ENCODE results near the gene SSX5. TPM values are rescaled to one million over a fixed set of nuclear protein-coding genes. Genes with fewer than 3 reads are reported as not detected.
"Not testable (repeated sequence)": the region's sequence is repeated elsewhere in the genome, so short reads cannot be mapped to it uniquely, and the experiment has no call there.

SSX5 gene
- not detected in 2 replicates for total RNA-seq
- polyA plus RNA-seq: not detected in 2 replicates
- polyA plus RNA-seq (2011; cell fraction: cytosol; rRNA removed): not detected in 2 replicates
- polyA plus RNA-seq (2011; cell fraction: nucleus; rRNA removed): not detected in 2 replicates
- polyA plus RNA-seq (2012): not detected in 2 replicates
- not detected in 2 replicates for polyA minus RNA-seq
- polyA minus RNA-seq (2011; cell fraction: cytosol; rRNA and poly(A)+ RNA removed): not detected
- not detected in 2 replicates for polyA minus RNA-seq (2011; cell fraction: nucleus; rRNA and poly(A)+ RNA removed)
- Bru-seq, nascent RNA: not detected
- not detected for BruChase-seq, experiment 1, labeled RNA remaining after a 6-hour chase
- BruChase-seq, experiment 2, labeled RNA remaining after a 2-hour chase: not detected
- long read RNA-seq: 0 reads

DNA sequence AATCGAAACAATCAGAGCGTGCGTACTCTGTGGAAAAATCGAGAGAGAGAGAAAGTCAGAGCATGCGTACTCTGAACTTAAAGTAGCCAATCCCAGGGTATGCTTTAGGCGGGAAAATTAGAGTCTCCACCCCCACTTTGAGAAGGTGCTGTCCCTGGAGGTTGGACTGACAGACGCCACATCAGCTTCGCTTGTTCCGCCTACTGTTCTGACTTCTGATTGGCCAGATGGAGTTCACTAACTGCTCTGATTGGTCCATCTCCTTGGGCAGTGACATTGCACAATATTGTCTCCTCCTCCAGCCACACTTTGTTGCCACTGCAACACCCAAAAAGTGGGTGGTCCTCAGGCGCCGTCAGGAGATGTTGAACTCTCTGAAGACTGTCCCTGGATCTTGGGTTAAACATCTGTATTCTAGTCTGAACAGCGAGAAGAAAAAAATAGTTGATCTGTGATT is at the start of gene SSX5:
Gene SSX5 (minus strand): TSS at position 51 of the 457 bp plus-strand sequence. CDS start 1,437 bp downstream, outside the sequence.
- H3K4me1 ChIP-seq (ENCODE audit: control insufficient read depth, extremely low read depth, insufficient read depth, low read length): no peaks in the 10 kb centered on the region
- no peak for TF ChIP-seq CTCF (IDR thresholded peaks at IDR 0.05; ENCODE audit: extremely low read depth in 1 of 2, insufficient read depth in 1 of 2, low read depth in 1 of 2, low read length in 2 of 2)
- no peak for TF ChIP-seq JUN (IDR thresholded peaks at IDR 0.05; ENCODE audit: borderline replicate concordance, insufficient read depth, insufficient read length, low read depth)
- no peak for TF ChIP-seq EZH2 (IDR thresholded peaks at IDR 0.05; ENCODE audit: borderline replicate concordance, low read depth, low read length, severe bottlenecking)
- no peak for TF ChIP-seq GATA2 (IDR thresholded peaks at IDR 0.05; ENCODE audit: insufficient read depth, insufficient read length, low read depth, low read length)
- TF ChIP-seq FOS (IDR thresholded peaks at IDR 0.05; ENCODE audit: borderline replicate concordance, insufficient read depth, low read length): no peak
- no peak for TF ChIP-seq MYC (IDR thresholded peaks at IDR 0.05; ENCODE audit: low read depth, low read length)
- no peak for TF ChIP-seq MAX (IDR thresholded peaks at IDR 0.05; ENCODE audit: insufficient read depth, insufficient read length)
- no peak for TF ChIP-seq POLR2A (IDR thresholded peaks at IDR 0.05; ENCODE audit: low read depth, low read length)
- no peak for TF ChIP-seq POLR2AphosphoS5 (IDR thresholded peaks at IDR 0.05; ENCODE audit: insufficient read depth, low read depth, low read length)
- dilution Hi-C loops (cut with MboI; ENCODE audit: extremely low pct_ligation_motif_present, low sequenced_read_pairs) (no loop called here), intact Hi-C loops (cut with micrococcal nuclease) (no loop called here)
- no peaks in the 10 kb centered on the region for H3K9me1 ChIP-seq (replicated peaks; ENCODE audit: control insufficient read depth, extremely low read depth, insufficient read depth, low read length)
- no peaks in the 10 kb centered on the region for H3K9me3 ChIP-seq (replicated peaks; ENCODE audit: control insufficient read depth, insufficient read depth, low read length)
- FAIRE-seq (no peak), DNase-seq (ENCODE audit: low read depth, low spot score) (no peak)
- no peak within 1 kb of the TSS for H3K4me2 ChIP-seq (ENCODE audit: insufficient read depth, low read length)
- no peaks in the 10 kb centered on the region for H4K20me1 ChIP-seq (replicated peaks; ENCODE audit: control insufficient read depth, extremely low read depth, insufficient read depth, low read length)
- ChIA-PET POLR2A (no interaction called here), CTCF (no interaction called here)
- no peaks in the 10 kb centered on the region for H3K79me2 ChIP-seq (ENCODE audit: control insufficient read depth, insufficient read depth, low read length)
- no peak within 1 kb of the TSS for H3K27ac ChIP-seq (ENCODE audit: insufficient read depth, low read depth, low read length)
- H3K27me3 ChIP-seq (ENCODE audit: control insufficient read depth in 2 of 2, insufficient read depth in 2 of 2, low read length in 2 of 2): no peaks in the 10 kb centered on the region
- H3K36me3 ChIP-seq (ENCODE audit: control insufficient read depth in 2 of 2, extremely low read depth in 1 of 2, insufficient read depth in 2 of 2, low read length in 2 of 2): no peaks in the 10 kb centered on the region
- BruUV-seq (replicated peaks): no TSS peak
- H2AFZ ChIP-seq (ENCODE audit: low read depth, low read length): no peak within 1 kb of the TSS
- H3K9ac ChIP-seq (replicated peaks; ENCODE audit: extremely low read depth, insufficient read depth, low read length): no peak within 1 kb of the TSS
- no peak within 1 kb of the TSS for H3K4me3 ChIP-seq (replicated peaks in 1 of 3; ENCODE audit: insufficient read depth in 1 of 3, low read depth in 1 of 3, low read length in 3 of 3)

DNA sequence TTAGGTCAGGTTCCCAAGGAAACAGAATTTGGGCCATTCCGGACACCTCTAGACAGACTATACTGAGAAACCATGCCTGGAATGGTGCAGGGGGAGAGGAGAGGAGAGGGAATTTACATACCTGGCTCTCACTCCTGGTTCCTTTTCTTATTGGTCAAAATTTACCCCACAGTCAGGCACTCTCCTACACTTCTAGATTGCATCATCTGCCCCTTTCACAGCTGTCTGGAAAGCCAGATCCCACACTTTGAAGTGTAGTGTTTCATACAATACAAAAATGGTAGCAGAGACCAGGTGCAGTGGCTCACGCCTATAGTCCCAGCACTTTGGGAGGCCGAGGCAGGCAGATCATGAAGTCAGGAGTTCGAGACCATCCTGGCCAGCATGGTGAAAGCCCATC is 27.6 kb upstream of the SSX5 start:
- H3K27me3 ChIP-seq (ENCODE audit: control insufficient read depth in 2 of 2, insufficient read depth in 2 of 2, low read length in 2 of 2); intact Hi-C loops (cut with micrococcal nuclease); H3K36me3 ChIP-seq (ENCODE audit: control insufficient read depth in 2 of 2, extremely low read depth in 1 of 2, insufficient read depth in 2 of 2, low read length in 2 of 2); H3K79me2 ChIP-seq (ENCODE audit: control insufficient read depth, insufficient read depth, low read length); H3K9me1 ChIP-seq (replicated peaks; ENCODE audit: control insufficient read depth, extremely low read depth, insufficient read depth, low read length); H3K9ac ChIP-seq (replicated peaks; ENCODE audit: extremely low read depth, insufficient read depth, low read length); CTCF ChIA-PET; H4K20me1 ChIP-seq (replicated peaks; ENCODE audit: control insufficient read depth, extremely low read depth, insufficient read depth, low read length); H2AFZ ChIP-seq (ENCODE audit: low read depth, low read length); POLR2A ChIA-PET; H3K4me1 ChIP-seq (ENCODE audit: control insufficient read depth, extremely low read depth, insufficient read depth, low read length); H3K4me2 ChIP-seq (ENCODE audit: insufficient read depth, low read length); FAIRE-seq; dilution Hi-C loops (cut with MboI; ENCODE audit: extremely low pct_ligation_motif_present, low sequenced_read_pairs); H3K9me3 ChIP-seq (replicated peaks; ENCODE audit: control insufficient read depth, insufficient read depth, low read length); BruUV-seq (replicated peaks); H3K27ac ChIP-seq (ENCODE audit: insufficient read depth, low read depth, low read length); DNase-seq (ENCODE audit: low read depth, low spot score); H3K4me3 ChIP-seq (replicated peaks in 1 of 3; ENCODE audit: insufficient read depth in 1 of 3, low read depth in 1 of 3, low read length in 3 of 3): not testable (repeated sequence)

All from endothelial cell of umbilical vein (primary cell).